HG03558 (cell line): Measurements from ENCODE around the gene CKM.
"Not testable (repeated sequence)": the region's sequence is repeated elsewhere in the genome, so short reads cannot be mapped to it uniquely, and the experiment has no call there.

Experiments used
- ATAC-seq: cut with Tn5 transposase; IDR thresholded peaks from one replicate; pipeline ENCODE4 v1.9.1; 2021; ENCODE audit warnings: moderate number of reproducible peaks; ENCODE audit not compliant: unreplicated experiment; ENCODE audit errors: extremely low read depth

The CKM gene

GRCh38 chr19:45323671-45324081 lies 1.0 kb upstream of the CKM start:
- ATAC-seq = no peak

- no peak for ATAC-seq
Measured at GRCh38 chr19:45322311-45322710, 364 bp downstream of the CKM start.

GRCh38 chr19:45321848-45322247 lies 827 bp downstream of the CKM start:
- ATAC-seq = no peak

- no peak for ATAC-seq
Measured at GRCh38 chr19:45320997-45321775, 1.5 kb downstream of the CKM start.

- no peak for ATAC-seq
Measured at GRCh38 chr19:45315304-45315703, 7.4 kb downstream of the CKM start.

- no peak for ATAC-seq
Measured at GRCh38 chr19:45314708-45315245, 7.9 kb downstream of the CKM start.

GRCh38 chr19:45312285-45312684 lies 10.4 kb downstream of the CKM start:
- ATAC-seq = not testable (repeated sequence)

GRCh38 chr19:45311621-45312020 lies 11.1 kb downstream of the CKM start:
- no peak for ATAC-seq

GRCh38 chr19:45309322-45309721 lies 13.4 kb downstream of the CKM start:
- not testable (repeated sequence) for ATAC-seq

GRCh38 chr19:45307361-45307760 lies 15.3 kb downstream of the CKM start:
- ATAC-seq = no peak

GRCh38 chr19:45306518-45307027 lies 16.1 kb downstream of the CKM start:
- ATAC-seq = no peak

GRCh38 chr19:45306040-45306439 lies 16.6 kb downstream of the CKM start:
- no peak for ATAC-seq

- ATAC-seq = no peak
Measured at GRCh38 chr19:45305421-45305820, 17.3 kb downstream of the CKM start.

GRCh38 chr19:45305007-45305406 lies 17.7 kb downstream of the CKM start:
- ATAC-seq = no peak

GRCh38 chr19:45304141-45304926 lies 18.3 kb downstream of the CKM start:
- ATAC-seq = no peak

- no peak for ATAC-seq
Measured at GRCh38 chr19:45303269-45304060, 19.2 kb downstream of the CKM start.

GRCh38 chr19:45302416-45302815 lies 20.3 kb downstream of the CKM start:
- ATAC-seq = no peak

- ATAC-seq = no peak
Measured at GRCh38 chr19:45299719-45300118, 23.0 kb downstream of the CKM start.

- no peak for ATAC-seq
Measured at GRCh38 chr19:45298264-45298663, 24.4 kb downstream of the CKM start.

GRCh38 chr19:45297674-45298073 lies 25.0 kb downstream of the CKM start:
- ATAC-seq = no peak
